A673 (cell line): ENCODE data around the gene STRBP.
"Not testable (repeated sequence)": the region's sequence is repeated elsewhere in the genome, so short reads cannot be mapped to it uniquely, and the experiment has no call there.

Experiments used
- EZH2 ChIP-seq: fragments of 200-600 bp; sonication (generic); IDR thresholded peaks from 2 replicates; pipeline ENCODE4 v1.6.1; 2017; ENCODE audit warnings: borderline replicate concordance, low read depth, mild to moderate bottlenecking, mixed read lengths, antibody characterized with exemption, low read length; ENCODE audit not compliant: poor library complexity, severe bottlenecking
- TF ChIP-seq, protein P1 (sequence below): fragments of 300-800, 200-600 bp; sonication (generic); conservative IDR thresholded peaks from 2 replicates; pipeline ENCODE4 v1.5.1; 2017; ENCODE audit warnings: low read depth, mild to moderate bottlenecking, antibody characterized with exemption, low read length, moderate library complexity, mixed read lengths

- TF ChIP-seq EZH2 = not testable (repeated sequence)
- TF ChIP-seq, protein P1, sequence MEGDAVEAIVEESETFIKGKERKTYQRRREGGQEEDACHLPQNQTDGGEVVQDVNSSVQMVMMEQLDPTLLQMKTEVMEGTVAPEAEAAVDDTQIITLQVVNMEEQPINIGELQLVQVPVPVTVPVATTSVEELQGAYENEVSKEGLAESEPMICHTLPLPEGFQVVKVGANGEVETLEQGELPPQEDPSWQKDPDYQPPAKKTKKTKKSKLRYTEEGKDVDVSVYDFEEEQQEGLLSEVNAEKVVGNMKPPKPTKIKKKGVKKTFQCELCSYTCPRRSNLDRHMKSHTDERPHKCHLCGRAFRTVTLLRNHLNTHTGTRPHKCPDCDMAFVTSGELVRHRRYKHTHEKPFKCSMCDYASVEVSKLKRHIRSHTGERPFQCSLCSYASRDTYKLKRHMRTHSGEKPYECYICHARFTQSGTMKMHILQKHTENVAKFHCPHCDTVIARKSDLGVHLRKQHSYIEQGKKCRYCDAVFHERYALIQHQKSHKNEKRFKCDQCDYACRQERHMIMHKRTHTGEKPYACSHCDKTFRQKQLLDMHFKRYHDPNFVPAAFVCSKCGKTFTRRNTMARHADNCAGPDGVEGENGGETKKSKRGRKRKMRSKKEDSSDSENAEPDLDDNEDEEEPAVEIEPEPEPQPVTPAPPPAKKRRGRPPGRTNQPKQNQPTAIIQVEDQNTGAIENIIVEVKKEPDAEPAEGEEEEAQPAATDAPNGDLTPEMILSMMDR = not testable (repeated sequence)
Measured at GRCh38 chr9:123278879-123279493, 10.6 kb upstream of the STRBP start.
